Loucy (cell line): ENCODE measurements around the gene NR0B1.

Experiments
- CTCF ChIP-seq: fragments of 200-600 bp; sonication (generic); conservative IDR thresholded peaks from 2 replicates; pipeline ENCODE4 v1.5.1; 2014; ENCODE audit warnings: mild to moderate bottlenecking, antibody characterized with exemption, low read length
- EZH2phosphoT487 ChIP-seq: fragments of 200-600 bp; IDR thresholded peaks from 2 replicates; pipeline ENCODE4 v1.6.1; 2018; ENCODE audit warnings: antibody characterized with exemption, mild to moderate bottlenecking, moderate library complexity, borderline replicate concordance

- no peak for TF ChIP-seq CTCF
- TF ChIP-seq EZH2phosphoT487 = no peak
Observed at GRCh38 chrX:30280428-30280827, 28.8 kb downstream of the NR0B1 start.
